Smooth muscle cell of the pulmonary artery (primary cell): Measurements from ENCODE around the gene FGA. TPM values are rescaled to one million over a fixed set of nuclear protein-coding genes. Genes with fewer than 3 reads are reported as not detected.

Experiments
- total RNA-seq: library from RNA; depleted of rRNA; stranded (reverse); fragments of >200 nt; gene quantifications from 2 replicates; pipeline ENCODE4 v1.2.3, GENCODE V29; 2014

Gene FGA
- total RNA-seq, result not detected in 2 replicates

DNA sequence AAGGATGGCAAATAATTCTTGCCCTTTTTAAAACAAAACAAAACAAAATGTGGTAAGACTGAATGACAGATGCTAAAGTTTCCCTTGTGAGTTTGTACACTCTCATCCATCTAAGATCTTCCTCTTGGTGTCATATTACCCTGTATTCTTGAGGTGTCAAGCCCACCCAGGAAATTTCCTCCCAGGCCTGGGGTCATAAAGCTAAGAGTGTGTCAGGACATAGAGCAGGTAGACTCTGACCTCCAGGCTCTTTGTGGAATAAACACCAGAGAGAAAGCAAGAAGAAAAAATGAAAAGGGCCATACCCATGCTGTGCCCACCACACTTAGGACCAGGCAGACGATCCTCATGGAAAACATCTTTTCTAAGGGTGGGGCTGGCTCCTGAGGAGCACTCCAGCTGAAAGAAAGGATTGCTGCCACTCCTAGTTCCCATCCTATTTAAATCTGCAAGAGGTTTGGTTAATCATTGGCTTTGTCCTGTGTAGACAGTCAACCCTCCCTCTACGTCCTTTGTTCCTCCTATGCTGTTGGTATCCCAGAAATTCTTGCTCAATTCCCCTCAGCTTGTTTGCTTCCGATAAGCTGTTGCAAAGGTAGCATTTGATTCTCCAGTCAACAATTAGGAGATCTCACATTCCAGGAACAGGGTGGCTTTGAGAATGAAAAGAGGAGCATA is at the start of gene FGA:
FGA (minus strand) TSS at position 414 of the 678 bp plus-strand sequence; CDS start at position 359, 55 bp downstream.

DNA sequence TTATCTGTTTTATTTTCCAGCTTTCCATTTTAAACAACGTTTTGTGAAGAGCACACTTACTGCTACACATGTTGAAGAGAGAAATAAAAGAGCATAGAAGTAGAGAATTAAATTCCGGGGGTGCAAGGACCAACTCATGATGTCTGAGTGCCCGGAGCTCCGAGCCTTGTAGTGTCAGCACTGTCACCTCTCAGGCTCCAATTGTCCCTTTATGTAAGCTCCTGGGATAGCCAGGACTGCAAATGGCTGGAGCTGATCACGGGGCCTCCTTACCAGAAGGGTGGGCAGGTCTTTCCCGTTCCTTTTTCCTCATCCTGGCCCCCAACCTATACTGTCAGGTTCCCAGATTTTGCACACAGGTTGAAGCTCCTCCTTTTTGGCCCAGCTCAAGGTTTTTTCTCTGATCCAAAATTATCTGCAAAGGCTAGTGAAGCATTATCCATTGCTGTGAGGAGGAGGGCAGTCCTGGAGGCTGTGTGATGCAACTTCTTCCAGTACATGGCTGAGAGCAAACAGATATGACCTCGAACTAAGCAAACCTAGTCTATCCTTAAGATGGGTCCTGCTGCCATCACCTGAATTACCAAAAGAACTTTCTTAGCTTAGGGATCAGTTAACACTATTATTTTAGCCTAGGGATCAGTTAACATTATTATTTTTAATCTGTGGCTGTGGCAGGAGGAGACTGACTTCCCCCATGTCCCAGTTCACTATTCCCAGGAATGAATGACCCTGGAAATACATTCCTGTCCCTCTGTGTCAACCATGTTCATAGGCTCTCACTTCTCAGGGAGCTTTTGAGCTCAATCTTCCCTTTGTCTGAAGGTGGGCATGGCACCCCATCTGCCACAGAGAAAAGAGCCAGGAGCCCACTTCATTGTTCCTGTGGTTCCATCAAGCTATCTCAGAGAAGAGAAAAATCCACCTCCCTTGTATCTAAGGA is 22.2 kb upstream of the FGA start, which contains the start of gene FGG:
FGG (minus strand) TSS at position 185 of the 943 bp plus-strand sequence; CDS start at position 138, 47 bp downstream.

DNA sequence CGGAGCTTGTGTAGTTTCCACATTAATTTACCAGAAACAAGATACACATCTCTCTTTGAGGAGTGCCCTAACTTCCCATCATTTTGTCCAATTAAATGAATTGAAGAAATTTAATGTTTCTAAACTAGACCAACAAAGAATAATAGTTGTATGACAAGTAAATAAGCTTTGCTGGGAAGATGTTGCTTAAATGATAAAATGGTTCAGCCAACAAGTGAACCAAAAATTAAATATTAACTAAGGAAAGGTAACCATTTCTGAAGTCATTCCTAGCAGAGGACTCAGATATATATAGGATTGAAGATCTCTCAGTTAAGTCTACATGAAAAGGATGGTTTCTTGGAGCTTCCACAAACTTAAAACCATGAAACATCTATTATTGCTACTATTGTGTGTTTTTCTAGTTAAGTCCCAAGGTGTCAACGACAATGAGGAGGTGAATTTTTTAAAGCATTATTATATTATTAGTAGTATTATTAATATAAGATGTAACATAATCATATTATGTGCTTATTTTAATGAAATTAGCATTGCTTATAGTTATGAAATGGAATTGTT is 27.8 kb downstream of the FGA start, which contains the start of gene FGB:
FGB (plus strand) TSS at position 315 of the 558 bp plus-strand sequence; CDS start at position 323, 8 bp downstream.

DNA sequence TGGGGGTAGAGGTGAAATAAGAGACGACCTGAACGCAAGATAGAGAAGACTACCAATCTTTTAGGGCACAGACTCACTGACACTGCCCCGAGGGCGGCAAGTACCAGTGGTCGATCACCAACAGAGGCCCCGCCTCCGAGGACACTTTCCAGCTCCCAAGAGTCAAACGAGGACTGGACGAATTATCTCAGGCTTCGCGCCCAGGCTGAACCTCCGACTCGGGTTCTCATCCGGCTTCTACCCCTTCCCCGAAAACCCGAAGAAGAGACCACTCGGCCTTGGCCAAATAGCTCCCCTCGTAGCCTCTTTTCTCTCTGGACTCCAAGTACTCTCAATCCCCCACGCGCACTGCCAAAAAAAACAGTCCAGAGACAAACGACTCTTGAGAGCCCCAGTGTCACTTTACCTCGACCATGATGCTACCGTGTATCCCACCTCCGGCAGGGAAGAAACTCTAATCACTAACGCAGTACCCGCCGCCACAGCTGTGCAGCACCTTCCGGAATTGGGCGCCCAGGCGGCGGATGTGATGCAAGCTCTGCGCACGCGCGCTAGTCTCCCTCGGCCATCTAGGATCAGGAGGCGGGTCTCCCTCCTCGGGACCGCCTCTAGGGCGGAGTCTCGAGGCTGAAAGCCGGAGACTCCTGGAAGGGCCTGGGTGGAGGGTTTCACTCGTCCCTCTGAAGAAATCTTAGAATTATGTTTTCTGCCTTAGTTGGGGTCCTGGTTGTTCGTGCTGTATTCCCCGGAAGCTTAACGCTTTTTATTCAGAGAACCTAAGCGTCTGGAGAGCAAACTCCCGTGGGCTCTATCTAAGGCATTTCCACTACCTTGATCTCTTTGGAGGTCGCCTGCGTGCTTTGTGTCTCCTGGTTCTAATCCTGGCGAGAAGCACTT is 40.4 kb downstream of the FGA start, which contains the start of gene PLRG1:
PLRG1 (minus strand) TSS at position 507 of the 897 bp plus-strand sequence; CDS start at position 415, 92 bp downstream.

Other genes starting within 250 kb of the FGA start
- gene DCHS2, start 98.9 kb downstream of the FGA start, total RNA-seq, result not detected in 2 replicates
- 96.0 and 102 TPM in 2 replicates for gene PLRG1, start 40.3 kb downstream of the FGA start, total RNA-seq
- not detected in 2 replicates for gene FGB, start 27.7 kb downstream of the FGA start, total RNA-seq
- gene FGG, start 21.9 kb upstream of the FGA start, total RNA-seq, result not detected in 2 replicates
- 0.03 and 0.07 TPM in 2 replicates for gene LRAT, start 153.3 kb upstream of the FGA start, total RNA-seq
- under 0.01 TPM in 1 of 2 replicates, not detected in the other for gene RBM46, start 190.5 kb upstream of the FGA start, total RNA-seq